Measurements from ENCODE around the gene PATL2. TPM values are rescaled to one million over a fixed set of nuclear protein-coding genes. Genes with fewer than 3 reads are reported as not detected.
"Not testable (repeated sequence)": the region's sequence is repeated elsewhere in the genome, so short reads cannot be mapped to it uniquely, and the experiment has no call there.

The PATL2 gene
- total RNA-seq (2014; rRNA removed; shearing (Covaris generic)) (not detected in 2 replicates), polyA plus RNA-seq (2016; fragmentation: Nextera tagmentation; extraction: Ambion mirVana) (0.26 TPM in 1 of 2 replicates, not detected in the other)

DNA sequence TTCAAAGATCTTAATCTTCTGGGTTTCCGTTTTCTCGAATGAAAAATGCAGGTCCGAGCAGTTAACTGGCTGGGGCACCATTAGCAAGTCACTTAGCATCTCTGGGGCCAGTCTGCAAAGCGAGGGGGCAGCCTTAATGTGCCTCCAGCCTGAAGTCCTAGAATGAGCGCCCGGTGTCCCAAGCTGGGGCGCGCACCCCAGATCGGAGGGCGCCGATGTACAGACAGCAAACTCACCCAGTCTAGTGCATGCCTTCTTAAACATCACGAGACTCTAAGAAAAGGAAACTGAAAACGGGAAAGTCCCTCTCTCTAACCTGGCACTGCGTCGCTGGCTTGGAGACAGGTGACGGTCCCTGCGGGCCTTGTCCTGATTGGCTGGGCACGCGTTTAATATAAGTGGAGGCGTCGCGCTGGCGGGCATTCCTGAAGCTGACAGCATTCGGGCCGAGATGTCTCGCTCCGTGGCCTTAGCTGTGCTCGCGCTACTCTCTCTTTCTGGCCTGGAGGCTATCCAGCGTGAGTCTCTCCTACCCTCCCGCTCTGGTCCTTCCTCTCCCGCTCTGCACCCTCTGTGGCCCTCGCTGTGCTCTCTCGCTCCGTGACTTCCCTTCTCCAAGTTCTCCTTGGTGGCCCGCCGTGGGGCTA, at the start of gene PATL2, which contains the start of gene B2M:
Gene PATL2 (minus strand): TSS at position 228 of the 647 bp plus-strand sequence. CDS start 34,833 bp downstream, outside the sequence.
Gene B2M (plus strand): TSS at position 422 of the 647 bp plus-strand sequence. CDS start 30 bp downstream, at position 452.
- TF ChIP-seq EZH2phosphoT487 (IDR thresholded peaks at IDR 0.05; ENCODE audit: insufficient read depth, low read depth) (no peak), EZH2 (IDR thresholded peaks at IDR 0.05; ENCODE audit: insufficient read depth, poor library complexity, severe bottlenecking) (no peak)
- WGBS, 2 experiments (ENCODE audit: low coverage in 1 of 2, low lambda C conversion rate in 2 of 2, missing lambda C conversion rate in 2 of 2): 1% methylated on average over 34 of the region's 37 CpGs
- Histone ChIP-seq H3K9me2 (ENCODE audit: insufficient read depth) (no peaks in the 10 kb centered on the region), H3K27me3 (replicated peaks; ENCODE audit: insufficient read depth) (no peaks in the 10 kb centered on the region), H4K20me1 (ENCODE audit: insufficient read depth) (peaks cover 6% of the 10 kb centered on the region; the same call in 1 of the 2 replicates), H3K4me1 (ENCODE audit: insufficient read depth) (peaks cover 16% of the 10 kb centered on the region), H3F3A (ENCODE audit: insufficient read depth) (peaks cover 14% of the 10 kb centered on the region), H3K27ac (peak within 1 kb of the TSS; percentile 96), H3K4me2 (ENCODE audit: unreplicated experiment) (peak within 1 kb of the TSS; percentile 83), H2AFZ (peak within 1 kb of the TSS; percentile 94), H3K79me2 (ENCODE audit: insufficient read depth) (peaks cover 54% of the 10 kb centered on the region), H3K9me3 (ENCODE audit: low read depth) (no peaks in the 10 kb centered on the region), H3K4me3 (peak within 1 kb of the TSS; percentile 92), H3K9ac (peak within 1 kb of the TSS; percentile 98), H3K36me3 (ENCODE audit: low read depth) (peaks cover 10% of the 10 kb centered on the region; the same call in 1 of the 2 replicates)
- DNase-seq: peak; percentile 99
- in situ Hi-C loops (cut with MboI): no loop called here

DNA sequence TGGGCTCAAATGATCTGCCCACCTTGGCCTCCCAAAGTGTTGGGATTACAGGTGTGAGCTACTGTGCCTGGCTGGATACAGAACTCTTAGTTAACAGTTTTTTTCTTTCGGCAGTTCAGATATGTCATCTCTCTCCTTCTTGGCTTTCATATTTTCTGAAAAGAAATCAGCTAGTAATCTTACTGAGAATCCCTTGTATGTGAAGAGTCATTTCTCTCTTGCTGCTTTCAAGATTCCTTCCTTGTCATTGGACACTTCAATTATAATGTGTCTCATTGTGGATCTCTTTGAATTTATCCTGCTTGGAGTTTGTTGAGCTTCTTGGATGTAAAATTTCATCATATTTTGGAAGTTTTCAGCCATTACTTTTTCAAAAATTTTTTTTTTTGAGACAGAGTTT, 42.2 kb upstream of the PATL2 start:
- 82 to 97% methylated on average over 1 of the region's 1 CpG for WGBS, 2 experiments (ENCODE audit: low coverage in 1 of 2, low lambda C conversion rate in 2 of 2, missing lambda C conversion rate in 2 of 2)
- H4K20me1 ChIP-seq (ENCODE audit: insufficient read depth): no peaks in the 10 kb centered on the region
- H3K27me3 ChIP-seq (replicated peaks; ENCODE audit: insufficient read depth): no peaks in the 10 kb centered on the region
- H3K9ac ChIP-seq: no peak overlapping the region
- no peak for DNase-seq
- TF ChIP-seq EZH2phosphoT487 (IDR thresholded peaks at IDR 0.05; ENCODE audit: insufficient read depth, low read depth) (no peak), EZH2 (IDR thresholded peaks at IDR 0.05; ENCODE audit: insufficient read depth, poor library complexity, severe bottlenecking) (no peak)
- no peak overlapping the region for H2AFZ ChIP-seq
- H3F3A ChIP-seq (ENCODE audit: insufficient read depth): no peaks in the 10 kb centered on the region
- no peaks in the 10 kb centered on the region for H3K4me1 ChIP-seq (ENCODE audit: insufficient read depth)
- H3K4me2 ChIP-seq (ENCODE audit: unreplicated experiment): no peak overlapping the region
- H3K9me2 ChIP-seq (ENCODE audit: insufficient read depth): no peaks in the 10 kb centered on the region
- peaks cover 4% of the 10 kb centered on the region for H3K9me3 ChIP-seq (ENCODE audit: low read depth)
- H3K36me3 ChIP-seq (ENCODE audit: low read depth): no peaks in the 10 kb centered on the region
- no peak overlapping the region for H3K27ac ChIP-seq
- H3K79me2 ChIP-seq (ENCODE audit: insufficient read depth): no peaks in the 10 kb centered on the region
- no peak overlapping the region for H3K4me3 ChIP-seq
- in situ Hi-C loops (cut with MboI): no loop called here

DNA sequence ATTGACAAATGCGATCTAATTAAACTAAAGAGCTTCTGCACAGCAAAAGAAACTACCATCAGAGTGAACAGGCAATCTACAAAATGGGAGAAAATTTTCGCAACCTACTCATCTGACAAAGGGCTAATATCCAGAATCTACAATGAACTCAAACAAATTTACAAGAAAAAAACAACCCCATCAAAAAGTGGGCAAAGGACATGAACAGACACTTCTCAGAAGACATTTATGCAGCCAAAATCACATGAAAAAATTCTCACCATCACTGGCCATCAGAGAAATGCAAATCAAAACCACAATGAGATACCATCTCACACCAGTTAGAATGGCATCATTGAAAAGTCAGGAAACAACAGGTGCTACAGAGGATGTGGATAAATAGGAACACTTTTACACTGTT, 32.3 kb upstream of the PATL2 start:
- H3K79me2 ChIP-seq (ENCODE audit: insufficient read depth); DNase-seq; H2AFZ ChIP-seq; H3K4me2 ChIP-seq (ENCODE audit: unreplicated experiment); H3K27ac ChIP-seq; H3F3A ChIP-seq (ENCODE audit: insufficient read depth); H3K36me3 ChIP-seq (ENCODE audit: low read depth); H3K27me3 ChIP-seq (replicated peaks; ENCODE audit: insufficient read depth); H3K4me1 ChIP-seq (ENCODE audit: insufficient read depth); H3K4me3 ChIP-seq; H3K9ac ChIP-seq; H3K9me3 ChIP-seq (ENCODE audit: low read depth); H4K20me1 ChIP-seq (ENCODE audit: insufficient read depth); H3K9me2 ChIP-seq (ENCODE audit: insufficient read depth): not testable (repeated sequence)
- 65 to 72% methylated on average over 2 of the region's 2 CpGs for WGBS, 2 experiments (ENCODE audit: low coverage in 1 of 2, low lambda C conversion rate in 2 of 2, missing lambda C conversion rate in 2 of 2)
- in situ Hi-C loops (cut with MboI): loop anchor here (25.0 kb wide), 1 partner anchor 156 kb away; no protein-coding TSS in a partner anchor

- in situ Hi-C loops (cut with MboI): loop anchor here (10.0 to 25.0 kb wide), 2 partner anchors 75 to 152 kb away; partner anchors contain the start of gene SPG11
- H3K36me3 ChIP-seq (ENCODE audit: low read depth); H3F3A ChIP-seq (ENCODE audit: insufficient read depth); DNase-seq; H4K20me1 ChIP-seq (ENCODE audit: insufficient read depth); H3K4me1 ChIP-seq (ENCODE audit: insufficient read depth); H3K27me3 ChIP-seq (replicated peaks; ENCODE audit: insufficient read depth); H2AFZ ChIP-seq; H3K79me2 ChIP-seq (ENCODE audit: insufficient read depth); H3K9ac ChIP-seq; H3K27ac ChIP-seq; H3K4me3 ChIP-seq; H3K9me3 ChIP-seq (ENCODE audit: low read depth); H3K9me2 ChIP-seq (ENCODE audit: insufficient read depth); H3K4me2 ChIP-seq (ENCODE audit: unreplicated experiment): not testable (repeated sequence)
- 66 to 72% methylated on average over 19 to 23 of the region's 24 CpGs for WGBS, 2 experiments (ENCODE audit: low coverage in 1 of 2, low lambda C conversion rate in 2 of 2, missing lambda C conversion rate in 2 of 2)
Measured at GRCh38 chr15:44739222-44739847, 28.2 kb upstream of the PATL2 start.
